Liver (tissue), 9 donors: ENCODE data around the gene RELL2. TPM values are rescaled to one million over a fixed set of nuclear protein-coding genes. Genes with fewer than 3 reads are reported as not detected.

Experiments
- DNase-seq: peaks from one replicate; pipeline ENCODE4 v3.0.0-alpha.2; 2017; ENCODE audit warnings: low spot score
- H3K27ac ChIP-seq, 2 donors: one replicate each; pipeline ENCODE4 v1.7.0; 2013; ENCODE audit warnings: inconsistent platforms in 2 of 2, low read length in 2 of 2, control low read depth in 1 of 2, low read depth in 1 of 2, mild to moderate bottlenecking in 1 of 2
- H3K27me3 ChIP-seq, 4 donors: one replicate each; pipeline versions ENCODE4 v1.6.1 to v1.7.0; 2013; ENCODE audit warnings: low read length in 3 of 4, inconsistent platforms in 1 of 4, mild to moderate bottlenecking in 1 of 4, moderate library complexity in 1 of 4; ENCODE audit not compliant: control insufficient read depth in 4 of 4, insufficient read depth in 4 of 4
- H3K36me3 ChIP-seq, 4 donors: one replicate each; pipeline versions ENCODE4 v1.6.1 to v1.7.0; 2013; ENCODE audit warnings: low read length in 3 of 4, mild to moderate bottlenecking in 3 of 4, low read depth in 1 of 4, moderate library complexity in 1 of 4; ENCODE audit not compliant: control insufficient read depth in 4 of 4, insufficient read depth in 3 of 4
- H3K4me1 ChIP-seq, 4 donors: one replicate each; pipeline versions ENCODE4 v1.6.1 to v1.7.0; 2013; ENCODE audit warnings: low read length in 3 of 4, mild to moderate bottlenecking in 3 of 4, moderate library complexity in 1 of 4; ENCODE audit not compliant: control insufficient read depth in 4 of 4, insufficient read depth in 4 of 4
- H3K4me3 ChIP-seq, 3 donors: one replicate each; pipeline versions ENCODE4 v1.6.1 to v1.7.0; 2013; ENCODE audit warnings: low read length in 3 of 3, control low read depth in 1 of 3, low read depth in 1 of 3, mild to moderate bottlenecking in 1 of 3
- H3K9ac ChIP-seq, 2 donors: one replicate each; pipeline ENCODE4 v1.7.0; 2013; ENCODE audit warnings: low read length in 2 of 2, mild to moderate bottlenecking in 2 of 2, moderate library complexity in 2 of 2, control low read depth in 1 of 2, low read depth in 1 of 2
- H3K9me3 ChIP-seq, 4 donors: one replicate each; pipeline versions ENCODE4 v1.6.1 to v1.7.0; 2013; ENCODE audit warnings: low read length in 3 of 4; ENCODE audit not compliant: control insufficient read depth in 4 of 4
- ATF3 ChIP-seq: IDR thresholded peaks from 2 replicates; pipeline ENCODE4 v1.6.1; 2016; ENCODE audit warnings: antibody characterized with exemption
- CTCF ChIP-seq: fragments of 150-350 bp; IDR thresholded peaks from 2 replicates; pipeline ENCODE4 v1.5.1; 2017; ENCODE audit warnings: improper control_type of control experiment, low read depth, low read length; ENCODE audit not compliant: missing input control
- EGR1 ChIP-seq, 2 donors: IDR thresholded peaks; 2 replicates each; pipeline ENCODE4 v1.6.1; 2016 to 2018; ENCODE audit warnings: antibody characterized with exemption in 2 of 2, low read depth in 2 of 2
- FOXA1 ChIP-seq: IDR thresholded peaks from 2 replicates; pipeline ENCODE4 v1.6.1; 2016; ENCODE audit warnings: antibody characterized with exemption
- FOXA2 ChIP-seq: IDR thresholded peaks from 2 replicates; pipeline ENCODE4 v1.6.1; 2016; ENCODE audit warnings: antibody characterized with exemption
- GABPA ChIP-seq, 2 donors: IDR thresholded peaks in 1 of 2; conservative IDR thresholded peaks in 1 of 2; 2 replicates each; pipeline ENCODE4 v1.6.1; 2016; ENCODE audit warnings: antibody characterized with exemption in 2 of 2, mild to moderate bottlenecking in 1 of 2, moderate library complexity in 1 of 2
- HNF4A ChIP-seq, 2 donors: conservative IDR thresholded peaks; 2 replicates each; pipeline ENCODE4 v1.6.1; 2016; ENCODE audit warnings: antibody characterized with exemption in 2 of 2, mild to moderate bottlenecking in 2 of 2
- HNF4G ChIP-seq: IDR thresholded peaks from 2 replicates; pipeline ENCODE4 v1.6.1; 2016; ENCODE audit warnings: antibody characterized with exemption
- JUND ChIP-seq, 2 donors: IDR thresholded peaks; 2 replicates each; pipeline ENCODE4 v1.6.1; 2016; ENCODE audit warnings: antibody characterized with exemption in 2 of 2
- MAX ChIP-seq: IDR thresholded peaks from 2 replicates; pipeline ENCODE4 v1.6.1; 2016; ENCODE audit warnings: antibody characterized with exemption
- NR2F2 ChIP-seq: IDR thresholded peaks from 2 replicates; pipeline ENCODE4 v1.6.1; 2016; ENCODE audit warnings: antibody characterized with exemption
- RAD21 ChIP-seq, 2 donors: IDR thresholded peaks; 2 replicates each; pipeline ENCODE4 v1.6.1; 2016; ENCODE audit warnings: antibody characterized with exemption in 2 of 2, mild to moderate bottlenecking in 2 of 2
- REST ChIP-seq: IDR thresholded peaks from 2 replicates; pipeline ENCODE4 v1.6.1; 2016; ENCODE audit warnings: antibody characterized with exemption, mild to moderate bottlenecking
- RXRA ChIP-seq, 2 donors: IDR thresholded peaks; 2 replicates each; pipeline ENCODE4 v1.6.1; 2017 to 2018; ENCODE audit warnings: antibody characterized with exemption in 2 of 2, mild to moderate bottlenecking in 1 of 2
- SP1 ChIP-seq: IDR thresholded peaks from 2 replicates; pipeline ENCODE4 v1.6.1; 2018; ENCODE audit warnings: antibody characterized with exemption, mild to moderate bottlenecking
- TAF1 ChIP-seq: conservative IDR thresholded peaks from 2 replicates; pipeline ENCODE4 v1.6.1; 2016; ENCODE audit warnings: antibody characterized with exemption, mild to moderate bottlenecking
- YY1 ChIP-seq: IDR thresholded peaks from 2 replicates; pipeline ENCODE4 v1.6.1; 2016; ENCODE audit warnings: antibody characterized with exemption, mild to moderate bottlenecking
- ZBTB33 ChIP-seq: IDR thresholded peaks from 2 replicates; pipeline ENCODE4 v1.6.1; 2016; ENCODE audit warnings: antibody characterized with exemption
- WGBS: extraction: QIAGEN DNeasy Blood & Tissue Kit; methylation state at CpG from one replicate; pipeline ENCODE4 v1.1.7; 2013; 5-methylcytosine and 5-hydroxymethylcytosine counted together
- polyA plus RNA-seq, 2 donors: library from polyadenylated mRNA; stranded (reverse) in 1 of 2; unstranded in 1 of 2; fragments of 200-250 nt in 1 of 2; fragments of >200 nt in 1 of 2; fragmentation: Nextera tagmentation in 1 of 2; extraction: Ambion mirVana in 1 of 2; gene quantifications; one replicate each; pipeline versions ENCODE4 v1.2.1 to v1.2.3, GENCODE V29; 2013 to 2015
- total RNA-seq, 2 donors: library from RNA; depleted of rRNA; stranded (reverse); fragments of >200 nt; gene quantifications; one replicate each; pipeline ENCODE4 v1.2.3, GENCODE V29; 2014
- donor health status: healthy.
- donor health status: healthy.
- donor health status: healthy.
- donor health status: healthy.
- donor health status: healthy.

RELL2 gene
- total and polyA plus RNA-seq, 4 donors, result 0.47 to 1.3 (median 0.88) TPM

- Histone ChIP-seq H3K4me3 (no peak overlapping the region), H3K36me3 (no peaks in the 10 kb centered on the region), H3K9ac (no peak overlapping the region), H3K27ac (no peak overlapping the region), H3K27me3 (no peaks in the 10 kb centered on the region), H3K9me3 (no peaks in the 10 kb centered on the region), H3K4me1 (no peaks in the 10 kb centered on the region)
- WGBS, result 78% methylated on average over 5 of the region's 5 CpGs
- TF ChIP-seq RAD21 (IDR thresholded peaks at IDR 0.05) (no peak), GABPA (IDR thresholded peaks at IDR 0.05 in 1 of 2, conservative IDR thresholded peaks at IDR 0.05 in 1 of 2) (no peak), RXRA (IDR thresholded peaks at IDR 0.05) (no peak), HNF4A (conservative IDR thresholded peaks at IDR 0.05) (no peak), JUND (IDR thresholded peaks at IDR 0.05) (no peak), MAX (no peak), NR2F2 (no peak), EGR1 (IDR thresholded peaks at IDR 0.05; ENCODE audit: low read depth in 2 of 2) (no peak), ATF3 (no peak), SP1 (no peak), FOXA2 (no peak), REST (no peak), CTCF (no peak), FOXA1 (no peak), YY1 (no peak), TAF1 (no peak), HNF4G (no peak), ZBTB33 (no peak)
- no peak for DNase-seq
These were observed 38.0 kb downstream of the RELL2 start for GRCh38 chr5:141674747-141675146.
